GM12878 (cell line): ENCODE measurements around the gene TMEM235. TPM values are rescaled to one million over a fixed set of nuclear protein-coding genes. Genes with fewer than 3 reads are reported as not detected.
A peak's percentile ranks its signal among the peaks of the same experiment; 100 is the strongest.

Source experiments
- ATAC-seq: fragments of 200-7000 bp; cut with Tn5 transposase; 3 replicates; pipeline ENCODE4 v1.9.1; 2020; ENCODE audit warnings: mild to moderate bottlenecking, moderate library complexity
- BruUV-seq: library from RNA; stranded (reverse); fragments of 400-500 nt; replicated peaks from 2 replicates; lab custom pipeline; 2021; lab: Mats Ljungman, UMichigan
- CTCF ChIA-PET: fragments of 300-600 bp; sonication (Branson Sonifier 250); formaldehyde crosslinking; extraction: SDS; loops from one replicate; lab custom pipeline; 2021; ENCODE audit warnings: inconsistent platforms; lab: Yijun Ruan, JAX
- POLR2A ChIA-PET: fragments of 350-600 bp; formaldehyde crosslinking; extraction: SDS; loops from one replicate; lab custom pipeline; 2021; ENCODE audit warnings: inconsistent platforms; lab: Charles Lee
- RAD21 ChIA-PET: fragments of 300-600 bp; sonication (Branson Sonifier 250); formaldehyde crosslinking; loops from one replicate; lab custom pipeline; 2023; ENCODE audit warnings: antibody characterized with exemption; ENCODE audit not compliant: unreplicated experiment; lab: Charles Lee
- SMC1A ChIA-PET: fragments of 300-600 bp; sonication (Branson Sonifier 250); formaldehyde crosslinking; loops from one replicate; lab custom pipeline; 2023; ENCODE audit not compliant: unreplicated experiment, uncharacterized antibody; lab: Charles Lee
- DNase-seq: peaks from one replicate; pipeline ENCODE4 v3.0.0-alpha.2; 2011; ENCODE audit warnings: low read depth, low spot score
- FAIRE-seq: peaks from 3 replicates; lab custom pipeline; 2011; peaks lifted over from hg19 to GRCh38; lab: Jason Lieb, UNC
- H2AFZ ChIP-seq: 2 replicates; pipeline ENCODE4 v1.6.0; 2011; ENCODE audit warnings: low read depth, low read length, control low read depth; ENCODE audit not compliant: control insufficient read depth
- H3K27ac ChIP-seq: 2 replicates; pipeline ENCODE4 v1.5.1; 2011; ENCODE audit warnings: control low read depth; ENCODE audit not compliant: control insufficient read depth, insufficient read depth
- H3K27me3 ChIP-seq, 2 experiments: replicated peaks in 1 of 2; 2 replicates each; pipeline versions ENCODE4 v1.6.0 to v1.6.1; 2011; ENCODE audit warnings: low read length in 1 of 2; ENCODE audit not compliant: control insufficient read depth in 2 of 2, insufficient read depth in 2 of 2
- H3K36me3 ChIP-seq, 2 experiments: 2 replicates each; pipeline ENCODE4 v1.5.1; 2011; ENCODE audit warnings: low read length in 1 of 2; ENCODE audit not compliant: control insufficient read depth in 2 of 2, insufficient read depth in 2 of 2
- H3K4me1 ChIP-seq: 2 replicates; pipeline ENCODE4 v1.6.1; 2011; ENCODE audit warnings: mild to moderate bottlenecking, low read length, moderate library complexity, mixed read lengths; ENCODE audit not compliant: control insufficient read depth, insufficient read depth
- H3K4me2 ChIP-seq: 2 replicates; pipeline ENCODE4 v1.6.0; 2011; ENCODE audit warnings: control low read depth; ENCODE audit not compliant: control insufficient read depth, insufficient read depth
- H3K4me3 ChIP-seq: fragments of 200-600 bp; sonication (generic); 2 replicates; pipeline ENCODE4 v1.5.1; 2016
- H3K79me2 ChIP-seq: 2 replicates; pipeline ENCODE4 v1.6.0; 2011; ENCODE audit warnings: low read length; ENCODE audit not compliant: control insufficient read depth, insufficient read depth
- H3K9ac ChIP-seq: 2 replicates; pipeline ENCODE4 v1.8.0; 2011; ENCODE audit warnings: low read length, control low read depth, mixed read lengths; ENCODE audit not compliant: control insufficient read depth, insufficient read depth
- H3K9me3 ChIP-seq: replicated peaks from 3 replicates; pipeline ENCODE4 v1.5.1; 2011; ENCODE audit warnings: mild to moderate bottlenecking, low read length; ENCODE audit not compliant: control insufficient read depth, insufficient read depth
- H4K20me1 ChIP-seq: 2 replicates; pipeline ENCODE4 v1.6.0; 2011; ENCODE audit not compliant: control insufficient read depth, insufficient read depth
- EZH2 ChIP-seq: IDR thresholded peaks from 2 replicates; pipeline ENCODE4 v1.6.1; 2012; ENCODE audit warnings: low read depth, mild to moderate bottlenecking, control low read depth, inconsistent platforms, low read length, borderline replicate concordance; ENCODE audit not compliant: control insufficient read depth
- NBN ChIP-seq: fragments of 450-650 bp; IDR thresholded peaks from 2 replicates; pipeline ENCODE4 v1.6.1; 2016
- PAX5 ChIP-seq: IDR thresholded peaks from 2 replicates; pipeline ENCODE4 v1.6.1; 2011; ENCODE audit warnings: low read depth, low read length, borderline replicate concordance
- POU2F2 ChIP-seq: IDR thresholded peaks from 3 replicates; pipeline ENCODE4 v1.6.1; 2011; ENCODE audit warnings: low read depth, mild to moderate bottlenecking, low read length, borderline replicate concordance
- TAF1 ChIP-seq: IDR thresholded peaks from 2 replicates; pipeline ENCODE4 v1.6.1; 2011; ENCODE audit warnings: mild to moderate bottlenecking, low read depth, low read length, borderline replicate concordance
- WGBS: methylation state at CpG from one replicate; pipeline ENCODE4 v1.1.6; 2016; ENCODE audit warnings: low lambda C conversion rate; ENCODE audit not compliant: insufficient replicate concordance, insufficient coverage; ENCODE audit errors: missing lambda C conversion rate; 5-methylcytosine and 5-hydroxymethylcytosine counted together
- in situ Hi-C: fragments of 300-500 bp; cut with MboI; formaldehyde crosslinking; loops from 9 replicates; pipeline ENCODE4 v1.14.3; 2018; ENCODE audit warnings: mixed read lengths
- intact Hi-C: fragments of 100-400 bp; cut with micrococcal nuclease; formaldehyde crosslinking; loops from one replicate; pipeline ENCODE4 v1.14.2; 2022; ENCODE audit not compliant: unreplicated experiment
- polyA plus RNA-seq, 11 experiments: library from polyadenylated mRNA; depleted of rRNA in 4 of 11; unstranded in 6 of 11; stranded (reverse) in 5 of 11; fragments of >200 nt; fragmentation: Nextera tagmentation in 4 of 11; fragmentation: Illumina TruSeq in 1 of 11; extraction: Ambion mirVana in 4 of 11; extraction: Trizol in 1 of 11; gene quantifications; 1 replicate in 1 of 11; 2 replicates in 10 of 11; pipeline versions ENCODE4 v1.2.1 to v1.2.3, GENCODE V29; 2011 to 2016; ENCODE audit warnings: inconsistent platforms in 2 of 11, missing spikeins in 2 of 11, low read depth in 1 of 11
- total RNA-seq, 4 experiments: library from RNA; depleted of rRNA in 3 of 4; stranded (reverse); fragments of >200 nt in 3 of 4; fragmentation: Illumina TruSeq in 1 of 4; extraction: Trizol in 1 of 4; gene quantifications; 2 replicates each; pipeline versions ENCODE4 v1.2.1 to v1.2.3, GENCODE V29; 2013 to 2021

TMEM235 gene
- total and polyA plus RNA-seq, 10 of the 15 experiments (the other 5 are each of a cell fraction or from before 2014, with no cell fraction given) = not detected

- POLR2A ChIA-PET = interaction anchor here (0.6 kb wide), 1 partner anchor 9 kb away, joined by 6 read pairs; no protein-coding TSS in a partner anchor
- no peak for FAIRE-seq
- peak; percentile 13; the same call in 1 of the 3 replicates for ATAC-seq
Measured at GRCh38 chr17:78278139-78278741, 46.8 kb downstream of the TMEM235 start.

GRCh38 chr17:78279360-78279990, 48.0 kb downstream of the TMEM235 start:
- no peak overlapping the region for H3K4me3 ChIP-seq
- POLR2A ChIA-PET = no interaction called here

More at GRCh38 chr17:78278139-78278741, 46.8 kb downstream of the TMEM235 start:
- no peak overlapping the region; the same call in 1 of the 2 replicates for H3K4me2 ChIP-seq
- H3K36me3 ChIP-seq = no peaks in the 10 kb centered on the region
- peaks cover 10% of the 10 kb centered on the region; the same call in 1 of the 3 replicates for H3K9me3 ChIP-seq
- 13% methylated on average over 10 of the region's 11 CpGs for WGBS
- H4K20me1 ChIP-seq = no peaks in the 10 kb centered on the region
- no peak for DNase-seq
- no peak overlapping the region for H3K27ac ChIP-seq
- TF ChIP-seq PAX5 = no peak
- TF ChIP-seq TAF1 = no peak
- TF ChIP-seq NBN = no peak
- in situ Hi-C loops (no loop called here), intact Hi-C loops (no loop called here)
- ChIA-PET CTCF (interaction anchor here (1.0 to 2.1 kb wide), 2 partner anchors 11 to 110 kb away, joined by 3 to 9 read pairs; no protein-coding TSS in a partner anchor), RAD21 (interaction anchor here (0.9 to 1.2 kb wide), 2 partner anchors 10 to 110 kb away, joined by 3 read pairs; no protein-coding TSS in a partner anchor), SMC1A (no interaction called here)
- H3K4me3 ChIP-seq = no peak overlapping the region
- H3K27me3 ChIP-seq = no peaks in the 10 kb centered on the region; a peak in 2 of 4 replicates
- no peaks in the 10 kb centered on the region for H3K79me2 ChIP-seq
- H3K4me1 ChIP-seq = peaks cover 37% of the 10 kb centered on the region
- H2AFZ ChIP-seq = no peak overlapping the region
- no TSS peak for BruUV-seq
- H3K9ac ChIP-seq = no peak overlapping the region

More at GRCh38 chr17:78279360-78279990, 48.0 kb downstream of the TMEM235 start:
- peaks cover 37% of the 10 kb centered on the region for H3K4me1 ChIP-seq
- H3K4me2 ChIP-seq = no peak overlapping the region
- no peak overlapping the region for H3K9ac ChIP-seq
- FAIRE-seq = no peak
- in situ Hi-C loops = no loop called here
- H3K79me2 ChIP-seq = no peaks in the 10 kb centered on the region
- ChIA-PET RAD21 (interaction anchor here (1.2 kb wide), 1 partner anchor 9 kb away, joined by 3 read pairs; no protein-coding TSS in a partner anchor), CTCF (interaction anchor here (1.0 to 2.1 kb wide), 3 partner anchors 9 to 77 kb away, joined by 3 to 9 read pairs (median 6); no protein-coding TSS in a partner anchor), SMC1A (interaction anchor here (1.0 kb wide), 1 partner anchor 9 kb away, joined by 5 read pairs; no protein-coding TSS in a partner anchor)
- H3K27ac ChIP-seq = no peak overlapping the region
- no TSS peak for BruUV-seq
- H4K20me1 ChIP-seq = no peaks in the 10 kb centered on the region
- peaks cover 4% of the 10 kb centered on the region; the same call in 1 of the 3 replicates for H3K9me3 ChIP-seq
- no peak for DNase-seq
- peak; percentile 89; the same call in 2 of the 3 replicates for TF ChIP-seq POU2F2
- TF ChIP-seq EZH2 = no peak
- H3K27me3 ChIP-seq = no peaks in the 10 kb centered on the region; a peak in 2 of 4 replicates
- no peak overlapping the region for H2AFZ ChIP-seq
- intact Hi-C loops = no loop called here
- no peaks in the 10 kb centered on the region for H3K36me3 ChIP-seq
- no peak for ATAC-seq
- 32% methylated on average over 5 of the region's 5 CpGs for WGBS
